ENCODE results near the gene COPS4. TPM values are rescaled to one million over a fixed set of nuclear protein-coding genes. Genes with fewer than 3 reads are reported as not detected.

Gene COPS4
- total and polyA plus RNA-seq, 10 of the 15 experiments (the other 5 are each of a cell fraction or from before 2014, with no cell fraction given) = 34.2 to 159 (median 66.7) TPM

DNA sequence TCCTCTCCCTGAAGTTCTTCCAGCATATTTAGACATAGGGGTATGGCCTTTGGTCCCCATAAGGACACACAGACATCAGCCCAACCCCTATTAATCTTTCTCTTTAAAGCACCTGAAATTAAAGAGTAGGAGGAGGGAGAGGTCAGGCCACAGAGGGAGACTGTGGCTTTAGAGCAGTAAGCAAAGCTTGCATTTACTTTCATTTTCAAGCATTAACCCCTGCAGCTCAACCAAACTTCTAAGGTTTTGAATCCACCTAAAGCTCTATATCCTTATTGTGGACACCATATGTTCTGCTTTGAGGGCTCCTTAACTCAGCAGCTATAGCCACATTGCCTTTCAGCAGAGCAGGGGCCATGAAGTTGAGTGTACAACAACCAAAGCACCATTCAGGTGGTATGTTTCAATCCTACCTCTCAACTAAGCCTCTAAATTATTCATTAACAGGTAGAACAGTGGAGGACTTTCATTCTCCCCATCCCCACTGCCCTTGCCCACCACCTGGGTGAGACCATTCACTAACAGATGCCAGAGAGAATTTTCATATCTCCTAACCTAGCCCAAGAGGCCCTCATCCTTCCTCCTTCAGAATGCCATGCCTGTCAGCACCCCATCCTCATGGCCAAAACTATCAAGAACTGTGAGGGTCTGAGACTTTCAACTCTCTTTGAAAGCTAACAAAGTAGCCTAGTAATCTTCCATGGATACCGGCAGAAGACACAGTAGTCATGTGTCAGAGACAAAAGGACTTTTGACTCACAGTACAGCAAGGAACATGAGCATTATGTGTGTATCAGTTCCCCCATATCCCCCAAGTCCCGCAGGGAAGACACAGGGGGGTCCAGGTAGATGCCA lies 45.2 kb upstream of the COPS4 start (continued):
- no peak for TF ChIP-seq LARP7 (IDR thresholded peaks at IDR 0.05)
- no peak for TF ChIP-seq NR2C1 (IDR thresholded peaks at IDR 0.05)
- no peak for TF ChIP-seq ZNF207 (IDR thresholded peaks at IDR 0.05; ENCODE audit: borderline replicate concordance)
- TF ChIP-seq HDAC6 (IDR thresholded peaks at IDR 0.05; ENCODE audit: unreplicated experiment) = no peak
- peak; percentile 66; the same call in 1 of the 2 replicates for TF ChIP-seq CBFB (IDR thresholded peaks at IDR 0.05; ENCODE audit: low read depth)
- TF ChIP-seq TAF1 (IDR thresholded peaks at IDR 0.05; ENCODE audit: borderline replicate concordance, low read depth, low read length) = no peak
- no peak for TF ChIP-seq HDGF (IDR thresholded peaks at IDR 0.05)
- no peak for TF ChIP-seq TBL1XR1 (IDR thresholded peaks at IDR 0.05; ENCODE audit: low read depth, low read length)
- no peak for TF ChIP-seq ZNF24 (IDR thresholded peaks at IDR 0.05)
- TF ChIP-seq, protein P1, sequence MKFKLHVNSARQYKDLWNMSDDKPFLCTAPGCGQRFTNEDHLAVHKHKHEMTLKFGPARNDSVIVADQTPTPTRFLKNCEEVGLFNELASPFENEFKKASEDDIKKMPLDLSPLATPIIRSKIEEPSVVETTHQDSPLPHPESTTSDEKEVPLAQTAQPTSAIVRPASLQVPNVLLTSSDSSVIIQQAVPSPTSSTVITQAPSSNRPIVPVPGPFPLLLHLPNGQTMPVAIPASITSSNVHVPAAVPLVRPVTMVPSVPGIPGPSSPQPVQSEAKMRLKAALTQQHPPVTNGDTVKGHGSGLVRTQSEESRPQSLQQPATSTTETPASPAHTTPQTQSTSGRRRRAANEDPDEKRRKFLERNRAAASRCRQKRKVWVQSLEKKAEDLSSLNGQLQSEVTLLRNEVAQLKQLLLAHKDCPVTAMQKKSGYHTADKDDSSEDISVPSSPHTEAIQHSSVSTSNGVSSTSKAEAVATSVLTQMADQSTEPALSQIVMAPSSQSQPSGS (IDR thresholded peaks at IDR 0.05; ENCODE audit: low read length) = 0 out of 2 replicates have a peak, but pooled peaks have one; percentile 18
- TF ChIP-seq ESRRA (IDR thresholded peaks at IDR 0.05; ENCODE audit: low read length) = no peak
- no peak for TF ChIP-seq ETV6 (conservative IDR thresholded peaks at IDR 0.05 in 1 of 2, IDR thresholded peaks at IDR 0.05 in 1 of 2; ENCODE audit: borderline replicate concordance in 1 of 2, low read depth in 1 of 2)
- 0 out of 2 replicates have a peak, but pooled peaks have one; percentile 1 for TF ChIP-seq RAD21 (IDR thresholded peaks at IDR 0.05; ENCODE audit: insufficient read depth, low read depth, low read length)
- TF ChIP-seq, protein P2, sequence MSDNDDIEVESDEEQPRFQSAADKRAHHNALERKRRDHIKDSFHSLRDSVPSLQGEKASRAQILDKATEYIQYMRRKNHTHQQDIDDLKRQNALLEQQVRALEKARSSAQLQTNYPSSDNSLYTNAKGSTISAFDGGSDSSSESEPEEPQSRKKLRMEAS (IDR thresholded peaks at IDR 0.05; ENCODE audit: low read depth, low read length) = no peak
- TF ChIP-seq IKZF2 (IDR thresholded peaks at IDR 0.05) = peak in 1 of 2 experiments; percentile 19; a peak in 1 of 4 replicates
- no peak for TF ChIP-seq MYB (IDR thresholded peaks at IDR 0.05; ENCODE audit: borderline replicate concordance, low read depth, low read length)

Measured in GM12878 (cell line).